NCI-H2029 treated with DMSO at 0.1 percent for 48 hours (cell line): Measurements from ENCODE around the gene KANK2.
"Not testable (repeated sequence)": the region's sequence is repeated elsewhere in the genome, so short reads cannot be mapped to it uniquely, and the experiment has no call there.

ENCODE experiments used
- DNase-seq: peaks from one replicate; lab custom pipeline; 2025; lab: John Stamatoyannopoulos, UW

KANK2 gene

DNA sequence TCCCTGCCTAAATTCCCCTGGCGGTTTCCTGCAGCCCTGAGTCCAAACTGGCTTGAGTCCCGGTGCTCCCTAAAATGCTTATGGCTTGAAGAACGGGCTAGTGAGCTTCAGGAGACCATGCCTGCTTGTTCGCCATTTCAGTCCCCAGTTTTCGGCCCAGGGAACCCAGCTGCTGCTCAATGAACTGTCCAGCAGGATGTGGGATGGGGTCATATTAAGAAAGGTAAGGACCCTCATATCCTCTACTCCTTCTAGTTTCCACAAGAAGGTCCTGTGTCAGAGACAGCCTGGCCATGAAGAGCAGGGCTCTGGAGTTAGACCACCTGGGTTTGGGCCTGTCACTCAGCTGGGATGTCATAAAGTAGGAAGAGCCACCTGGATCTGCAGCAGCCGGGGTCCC is 24.8 kb downstream of the KANK2 start:
- DNase-seq = no peak

DNA sequence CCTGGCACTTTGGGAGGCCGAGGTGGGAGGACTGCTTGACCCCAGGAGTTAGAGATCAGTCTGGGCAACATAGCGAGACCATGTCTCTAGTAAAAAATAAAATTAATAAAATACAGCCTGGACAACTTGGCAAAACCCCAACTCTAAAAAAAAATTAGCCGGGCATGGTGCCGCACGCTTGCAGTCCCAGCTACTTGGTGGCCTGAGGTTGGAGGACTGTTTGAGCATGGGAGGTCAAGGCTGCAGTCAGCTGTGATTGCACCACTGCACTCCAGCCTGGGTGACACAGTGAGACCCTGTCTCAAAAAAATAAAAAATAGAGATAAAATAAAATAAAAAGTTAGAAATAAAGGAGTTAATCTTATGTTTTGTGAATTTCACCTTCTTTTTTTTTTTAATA is 26.2 kb downstream of the KANK2 start:
- no peak for DNase-seq

DNA sequence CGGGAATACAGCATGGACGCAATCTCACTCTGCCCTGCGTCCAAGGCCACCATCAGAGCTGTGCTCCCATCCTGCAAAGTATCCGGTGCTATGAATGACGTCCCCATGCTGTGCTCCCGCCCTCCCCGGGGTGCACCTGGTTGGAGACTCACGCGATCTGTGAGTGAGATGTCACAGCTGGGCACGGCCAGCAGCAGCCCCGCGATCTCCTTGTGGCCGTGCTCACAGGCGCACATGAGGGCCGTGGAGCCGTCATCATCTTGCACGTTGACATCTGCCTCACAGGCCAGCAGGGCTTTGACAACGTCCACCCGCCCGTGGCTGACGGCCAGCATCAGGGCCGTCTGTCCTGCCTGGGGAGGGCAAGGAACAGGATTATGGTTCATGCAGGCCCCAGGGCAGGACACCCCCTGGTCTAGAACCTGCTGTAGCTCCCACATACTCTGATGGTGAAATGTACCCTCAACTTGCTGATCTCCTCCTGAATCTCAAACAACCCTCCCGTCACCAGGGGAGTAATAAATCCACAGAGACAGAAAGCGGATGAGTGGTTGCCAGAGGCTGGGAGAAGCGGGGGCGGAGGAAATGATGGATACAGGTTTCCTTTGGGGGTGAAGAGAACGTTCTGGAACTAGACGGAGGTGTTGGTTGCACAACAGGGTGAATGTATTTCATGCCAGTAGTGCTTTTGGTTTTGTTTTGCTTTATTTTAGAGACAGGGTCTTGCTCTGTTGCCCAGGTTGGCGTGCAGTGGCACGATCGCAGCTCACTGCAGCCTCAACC is 27.3 kb downstream of the KANK2 start:
- no peak for DNase-seq

DNA sequence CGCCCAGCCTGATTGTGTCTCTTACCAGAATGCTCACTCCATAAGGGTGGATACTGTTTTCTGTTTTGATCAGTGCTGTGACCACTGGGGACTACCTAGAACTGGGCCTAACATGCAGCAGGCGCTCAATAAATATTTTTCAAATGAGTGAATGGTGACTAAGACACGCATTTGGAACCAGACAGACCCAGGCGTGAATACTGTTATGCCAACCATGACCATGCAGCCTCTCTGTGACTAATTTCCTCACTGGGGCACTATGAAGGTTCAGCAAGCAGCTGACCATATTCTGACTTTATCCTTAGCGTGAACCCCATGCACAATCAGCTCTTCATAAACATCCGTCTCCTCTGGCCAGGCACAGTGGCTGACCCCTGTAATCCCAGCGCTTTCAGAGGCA is 28.8 kb downstream of the KANK2 start:
- no peak for DNase-seq

DNA sequence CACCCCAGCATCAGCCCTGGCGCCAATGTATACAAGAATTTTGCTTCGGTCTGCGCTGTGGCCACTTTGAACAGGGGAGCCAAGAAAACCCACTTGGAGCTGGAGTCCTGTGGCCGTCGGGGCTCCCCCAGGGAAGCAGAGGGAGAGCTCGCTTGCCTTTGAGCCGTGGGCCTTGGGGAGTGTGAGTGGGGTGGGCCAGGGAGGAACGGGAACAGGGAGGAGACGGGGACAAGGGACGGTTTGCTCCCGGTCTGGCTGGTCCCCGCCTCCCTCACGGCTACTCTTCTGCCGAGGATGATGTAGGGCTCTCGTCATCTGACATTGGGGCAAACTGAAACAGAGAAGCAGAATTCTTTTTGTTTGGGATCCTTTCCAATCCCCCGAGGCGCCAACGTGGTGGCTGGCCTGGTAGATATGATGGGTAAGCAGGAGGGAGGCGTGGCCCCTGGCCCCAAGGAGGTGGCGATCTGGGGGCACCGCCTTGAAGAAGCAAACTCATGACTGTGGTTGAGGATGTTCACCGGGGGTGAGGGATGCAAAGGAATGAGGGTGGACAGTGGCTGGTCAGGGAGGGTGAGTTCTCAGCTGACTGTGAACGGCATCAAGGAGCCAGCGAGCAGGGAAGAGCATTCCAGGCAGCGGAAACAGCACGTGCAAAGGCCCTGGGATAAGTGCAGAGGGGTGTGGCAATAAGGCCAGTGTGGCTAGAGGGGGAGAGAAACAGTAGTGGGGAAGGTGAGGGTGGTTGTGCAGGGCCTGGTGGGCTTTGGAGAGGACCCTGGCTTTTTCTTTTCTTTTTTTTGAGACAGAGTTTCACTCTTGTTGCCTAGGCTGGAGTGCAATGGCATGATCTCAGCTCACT is 30.8 kb downstream of the KANK2 start:
- DNase-seq = no peak

DNA sequence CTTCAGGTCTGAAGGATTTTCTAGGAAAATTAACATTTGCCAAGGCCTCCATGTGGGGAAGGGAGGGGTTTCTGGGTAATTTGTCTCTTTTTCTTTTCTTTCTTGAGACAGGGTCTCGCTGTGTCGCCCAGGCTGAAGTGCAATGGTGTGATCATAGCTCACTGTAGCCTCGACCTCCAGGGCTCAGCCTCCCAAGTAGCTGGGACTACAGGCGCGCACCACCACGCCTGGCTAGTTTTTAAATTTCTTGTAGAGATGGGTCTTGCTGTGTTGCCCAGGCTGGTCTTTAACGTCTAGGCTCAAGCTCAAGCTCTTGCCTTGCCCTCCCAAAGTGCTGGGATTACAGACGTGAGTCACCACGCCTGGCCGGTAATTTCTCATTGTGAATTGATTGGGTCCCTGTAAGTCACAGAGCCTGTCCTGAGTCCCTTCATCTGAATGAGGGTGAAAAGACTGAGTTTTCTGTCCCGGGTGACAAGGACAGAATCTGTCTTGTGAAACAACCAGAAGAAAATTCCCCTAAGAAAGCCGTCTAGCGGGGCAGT is 31.8 kb downstream of the KANK2 start:
- DNase-seq = no peak

DNA sequence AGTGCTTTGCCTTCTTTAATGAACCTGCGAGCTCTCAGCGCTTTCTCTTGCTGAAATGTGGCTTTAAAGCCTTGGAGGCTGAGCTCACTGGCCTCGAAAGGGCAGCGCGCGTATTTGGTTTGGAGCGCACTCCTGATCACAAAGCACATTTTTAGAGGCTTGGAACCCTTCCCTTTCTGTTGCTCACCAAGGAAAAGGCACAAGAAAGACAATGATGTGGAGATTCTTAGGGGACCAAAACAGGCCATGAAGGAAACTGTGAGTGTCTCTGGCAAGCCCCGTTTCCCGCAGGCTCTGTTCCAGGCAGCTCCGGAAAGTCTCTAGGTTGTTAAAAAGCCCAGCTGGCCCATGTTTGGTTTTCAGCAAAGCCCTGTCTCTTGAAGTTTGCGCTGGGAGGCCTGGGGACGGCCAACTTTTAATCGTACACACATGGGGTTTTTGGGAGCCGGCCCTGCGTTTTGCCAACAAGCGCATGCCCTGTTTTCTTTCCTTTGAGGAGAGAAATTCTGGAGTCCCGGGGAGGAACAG is 32.4 kb downstream of the KANK2 start:
- DNase-seq = no peak

DNA sequence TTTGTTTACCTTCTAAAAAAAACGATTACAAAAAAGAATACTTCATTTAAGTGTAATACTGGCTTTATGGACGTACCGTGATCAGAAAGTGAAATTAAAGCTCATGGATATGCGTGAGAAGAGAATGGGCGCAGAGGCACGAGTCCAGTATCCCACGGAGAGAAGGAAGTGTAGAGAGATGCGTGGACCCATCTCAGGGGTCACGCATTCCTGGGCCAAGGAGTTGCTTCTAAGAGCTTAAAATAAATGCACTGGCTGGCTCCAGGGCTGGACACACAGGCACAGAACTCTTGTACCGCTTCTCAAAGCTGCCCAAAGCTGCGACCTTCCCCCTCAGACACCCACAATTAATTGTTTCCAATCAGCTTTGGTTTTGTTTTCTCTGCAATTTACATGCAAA is 33.0 kb downstream of the KANK2 start:
- no peak for DNase-seq

DNA sequence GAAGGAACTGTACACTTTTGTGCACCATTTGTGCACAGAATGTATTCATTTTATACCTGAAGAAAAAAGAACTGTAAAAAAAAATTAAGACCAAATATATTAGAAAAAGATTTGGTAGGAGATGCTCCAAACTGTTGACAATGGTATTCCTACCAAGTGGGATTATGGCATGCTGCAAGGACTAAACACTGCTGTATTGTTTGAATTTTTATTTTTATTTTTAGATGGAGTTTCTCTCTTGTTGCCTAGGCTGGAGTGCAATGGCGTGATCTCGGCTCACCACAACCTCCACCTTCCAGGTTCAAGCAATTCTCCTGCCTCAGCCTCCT is 36.9 kb downstream of the KANK2 start:
- not testable (repeated sequence) for DNase-seq

DNA sequence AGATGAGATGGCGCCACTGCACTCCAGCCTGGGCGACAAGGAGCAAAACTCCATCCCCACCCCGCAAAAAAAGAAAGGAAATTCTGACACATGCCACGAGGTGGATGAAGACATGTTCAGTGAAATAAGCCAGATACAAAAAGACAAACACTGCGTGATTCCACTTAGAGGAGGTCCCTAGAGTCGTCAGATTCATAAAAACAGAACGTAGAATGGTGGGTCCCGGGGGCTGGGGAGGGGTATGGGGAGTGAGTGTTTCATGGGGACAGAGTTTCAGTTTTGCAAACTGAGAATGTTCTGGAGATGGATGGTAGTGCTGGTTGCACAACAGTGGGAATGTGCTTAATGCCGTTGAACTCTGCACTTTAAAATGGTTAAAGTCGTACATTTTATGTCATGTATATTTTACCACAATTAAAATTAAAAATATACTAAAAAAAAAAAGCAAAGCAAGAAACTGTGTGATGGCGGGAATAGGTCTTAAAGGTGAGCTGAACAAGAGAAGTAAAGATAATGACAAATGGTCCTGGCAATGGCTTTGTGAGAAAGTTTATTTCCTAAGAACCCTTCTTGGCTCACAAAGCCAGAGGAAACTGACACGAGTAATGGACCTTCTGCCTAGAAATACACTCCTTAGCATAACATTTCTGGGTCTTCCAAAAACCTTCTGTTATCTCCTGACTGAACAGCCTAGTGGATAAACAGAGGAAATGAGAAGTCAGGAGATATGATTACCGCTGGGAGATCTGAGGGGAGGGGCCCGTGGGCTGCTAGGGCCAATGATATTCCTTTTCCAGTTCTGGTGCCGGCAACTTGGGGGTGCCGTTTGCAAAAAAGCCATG is 37.5 kb downstream of the KANK2 start:
- no peak for DNase-seq

DNA sequence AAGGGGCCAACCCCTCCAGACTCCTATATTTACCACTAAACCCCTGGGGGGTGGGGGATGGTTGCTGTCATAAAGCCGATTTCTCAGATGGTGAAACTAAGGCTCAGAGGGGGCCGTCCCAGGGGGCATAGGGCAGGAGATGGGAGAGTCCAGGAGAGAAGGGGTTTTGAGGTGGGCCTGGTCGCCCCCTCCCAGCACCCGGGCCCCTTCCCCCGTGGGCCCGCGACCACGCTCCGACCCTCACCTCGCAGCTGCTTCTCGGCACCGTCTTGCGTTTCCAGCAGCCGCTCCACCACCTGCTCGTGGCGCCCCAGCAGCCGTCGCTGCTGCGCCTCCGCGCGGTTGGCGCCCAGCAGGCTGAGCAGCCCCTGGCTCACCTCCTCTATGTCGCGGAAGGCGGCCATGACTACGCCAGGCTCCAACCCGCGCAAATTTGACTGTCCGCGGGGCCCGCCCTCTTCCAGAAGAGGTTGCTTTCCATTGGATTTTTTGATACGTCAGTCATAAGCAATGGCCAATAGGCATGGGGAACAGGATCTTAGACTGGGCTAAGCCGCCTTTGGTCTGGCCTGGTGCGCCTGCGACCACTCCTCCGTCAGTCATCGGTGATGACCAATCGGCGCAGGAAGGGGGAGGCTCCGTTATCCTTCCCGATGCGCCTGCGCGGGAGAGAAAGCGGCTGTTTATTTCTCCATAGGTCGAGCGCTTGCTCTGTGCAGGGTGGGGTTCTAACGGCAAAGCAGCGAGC is 41.8 kb downstream of the KANK2 start, which contains the start of gene SPC24:
TSS of gene SPC24 (minus strand) at position 410 of the 748 bp plus-strand sequence. CDS start at position 404, 6 bp downstream.
- DNase-seq = peak; percentile 94

DNA sequence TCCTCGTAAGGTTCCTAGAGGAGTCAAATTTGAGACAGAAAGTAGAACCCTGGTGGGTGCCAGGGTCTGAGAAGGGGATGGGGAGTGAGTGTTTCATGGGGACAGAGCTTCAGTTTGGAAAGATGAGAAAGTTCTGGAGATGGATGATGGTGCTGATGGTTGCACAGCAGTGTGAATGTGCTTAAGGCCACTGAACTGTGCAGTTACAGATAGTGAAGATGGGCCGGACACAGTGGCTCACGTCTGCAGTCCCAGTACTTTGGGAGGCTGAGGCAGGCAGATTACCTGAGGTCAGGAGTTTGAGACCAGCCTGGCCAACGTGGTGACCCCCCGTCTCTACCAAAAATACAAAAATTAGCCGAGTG is 42.7 kb downstream of the KANK2 start:
- no peak for DNase-seq

DNA sequence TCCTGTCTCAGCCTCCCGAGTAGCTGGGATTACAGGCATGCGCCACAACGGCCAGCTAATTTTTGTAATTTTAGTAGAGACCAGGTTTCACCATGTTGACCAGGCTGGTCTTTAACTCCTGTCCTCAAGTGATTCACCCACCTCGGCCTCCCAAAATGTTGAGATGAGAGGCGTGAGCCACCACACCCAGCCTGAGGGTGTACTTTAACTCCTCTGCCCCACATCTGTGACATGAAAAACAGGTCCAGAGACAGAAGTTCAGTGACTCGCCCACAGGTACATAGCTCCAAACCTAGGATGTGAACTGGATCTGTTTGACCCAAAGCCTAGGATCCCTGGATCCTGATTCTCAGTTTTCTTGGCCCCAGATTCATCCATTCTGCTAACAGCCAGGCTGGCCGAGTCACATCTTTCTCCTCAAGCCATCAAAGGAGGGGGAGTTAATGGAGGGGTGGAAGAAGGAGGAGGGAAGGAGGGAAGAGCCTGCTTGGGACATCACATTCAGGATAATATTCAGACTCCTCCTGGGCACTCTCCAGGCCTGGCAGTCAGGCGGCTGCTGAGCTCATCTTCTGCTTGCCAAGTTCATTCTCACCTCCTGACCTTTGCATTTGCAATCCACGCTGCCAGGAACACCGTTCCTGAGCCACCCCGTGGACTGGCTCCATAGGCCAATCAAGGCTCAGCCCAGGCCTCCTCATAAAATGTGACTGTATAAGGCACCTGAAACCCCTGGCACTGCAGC is 44.9 kb downstream of the KANK2 start:
- no peak for DNase-seq

DNA sequence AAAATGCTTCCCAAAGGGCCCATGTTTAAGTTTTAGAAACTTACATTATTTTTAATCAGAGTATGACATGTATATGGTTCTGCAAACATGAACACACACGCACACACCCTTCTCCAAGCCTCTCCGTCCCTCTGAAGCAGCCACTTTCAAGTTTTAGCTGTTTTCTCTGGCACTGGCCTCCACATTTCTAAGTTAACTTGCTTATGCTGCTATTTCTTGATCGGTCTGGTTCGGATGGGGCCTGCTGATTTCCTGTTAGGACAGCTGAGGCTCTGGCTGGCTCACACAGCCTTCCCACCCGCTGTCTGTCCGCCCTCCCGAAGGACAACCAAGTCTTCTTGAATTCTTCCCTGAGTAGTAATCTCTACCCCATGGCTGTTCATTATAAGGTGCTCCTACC is 46.2 kb downstream of the KANK2 start:
- no peak for DNase-seq

DNA sequence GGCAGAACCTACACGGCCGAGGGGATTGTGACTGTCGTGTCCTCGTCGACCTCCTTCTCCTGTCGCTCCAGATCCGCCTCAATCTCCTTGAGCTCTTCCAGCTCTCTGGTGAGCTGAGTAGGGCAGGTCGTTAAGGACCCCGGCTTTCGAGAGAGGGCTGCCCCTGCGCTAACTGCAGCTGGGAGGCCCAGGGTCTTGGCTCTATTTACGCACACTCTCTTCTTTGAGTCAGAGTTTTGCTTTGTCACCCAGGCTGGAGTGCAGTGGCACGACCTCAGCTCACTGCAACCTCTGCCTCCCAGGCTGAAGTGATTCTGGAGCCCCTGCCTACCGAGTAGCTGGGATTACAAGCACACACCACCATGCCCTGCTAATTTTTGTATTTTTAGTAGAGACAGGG is 49.3 kb downstream of the KANK2 start:
- no peak for DNase-seq

DNA sequence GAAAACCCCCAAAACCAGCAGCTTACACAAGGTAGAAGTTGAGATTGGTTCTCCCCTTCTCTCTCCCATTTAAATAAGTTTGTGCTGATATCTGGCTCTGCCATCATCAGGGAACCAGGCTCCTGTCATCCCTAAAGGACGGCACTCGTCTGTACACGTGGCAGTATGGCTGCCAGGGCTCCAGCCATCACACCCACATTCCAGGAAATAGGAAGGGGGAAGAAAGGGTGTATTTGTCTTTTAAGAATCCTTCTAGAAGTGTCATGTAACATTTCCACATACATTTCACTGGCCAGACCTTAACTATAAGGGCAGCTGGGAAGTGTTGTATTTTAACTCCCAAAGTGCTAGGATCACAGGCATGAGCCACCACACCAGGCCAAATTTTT is 51.8 kb downstream of the KANK2 start:
- DNase-seq = no peak

DNA sequence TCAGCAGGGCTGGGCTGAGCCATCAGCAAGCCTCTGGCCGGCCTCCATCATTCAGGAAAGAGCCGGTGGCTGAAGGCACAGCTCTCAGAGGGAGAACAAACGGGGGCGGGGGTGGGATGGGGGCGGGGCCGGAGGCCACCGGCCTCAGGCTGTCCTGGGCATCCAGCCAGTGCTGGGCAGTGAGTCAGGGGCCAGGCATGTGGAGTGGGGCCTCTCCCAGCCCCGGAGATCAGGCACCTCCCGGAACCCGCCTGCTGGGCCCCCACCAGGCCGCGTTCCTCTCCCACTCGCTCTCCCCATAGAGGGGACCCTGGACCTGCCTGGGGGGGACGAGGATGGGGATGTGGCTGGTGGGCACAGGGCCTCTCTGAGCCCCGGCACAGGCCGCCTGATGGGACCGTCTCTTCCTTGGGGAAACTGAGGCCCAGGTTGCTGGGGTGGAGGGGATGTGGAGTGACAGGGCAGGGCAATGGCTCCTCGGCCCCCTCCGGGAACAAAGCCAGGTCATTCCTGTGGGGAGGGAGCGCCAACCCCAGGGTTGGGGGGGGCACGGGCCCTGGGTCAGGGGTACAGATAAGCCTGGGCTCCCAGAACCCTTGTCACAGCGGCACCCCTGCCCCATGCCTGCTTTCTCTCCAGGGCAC is 54.7 kb downstream of the KANK2 start:
- DNase-seq = peak; percentile 35

DNA sequence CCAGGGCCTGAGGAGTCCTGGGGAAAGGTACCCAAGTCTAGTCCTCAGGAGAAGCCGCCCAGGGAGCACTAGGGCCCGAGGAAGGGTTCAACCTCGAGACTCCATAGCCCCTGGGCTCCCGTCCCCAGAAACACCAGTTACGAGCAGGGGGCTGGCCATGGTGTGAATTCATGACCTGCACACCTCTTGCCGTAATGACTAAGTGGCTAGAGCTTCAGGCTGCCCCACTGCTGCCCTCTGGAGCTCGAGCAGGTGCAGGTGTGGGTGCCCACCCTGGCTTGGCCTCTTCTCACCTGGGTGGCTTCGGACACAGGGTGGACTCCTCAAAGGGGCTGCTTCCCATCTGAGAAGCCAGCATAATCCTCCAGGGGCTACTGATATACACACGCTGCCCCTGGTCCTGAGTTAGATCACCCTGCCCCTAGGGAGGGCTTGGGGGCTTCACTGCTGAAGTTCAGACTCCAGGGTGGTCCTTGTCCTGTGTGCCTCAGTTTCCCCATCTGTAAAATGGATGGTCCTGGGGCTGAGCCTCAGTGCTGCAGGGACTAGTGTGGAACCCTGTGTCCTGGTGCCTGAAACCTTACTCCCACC is 55.3 kb downstream of the KANK2 start:
- DNase-seq = no peak

DNA sequence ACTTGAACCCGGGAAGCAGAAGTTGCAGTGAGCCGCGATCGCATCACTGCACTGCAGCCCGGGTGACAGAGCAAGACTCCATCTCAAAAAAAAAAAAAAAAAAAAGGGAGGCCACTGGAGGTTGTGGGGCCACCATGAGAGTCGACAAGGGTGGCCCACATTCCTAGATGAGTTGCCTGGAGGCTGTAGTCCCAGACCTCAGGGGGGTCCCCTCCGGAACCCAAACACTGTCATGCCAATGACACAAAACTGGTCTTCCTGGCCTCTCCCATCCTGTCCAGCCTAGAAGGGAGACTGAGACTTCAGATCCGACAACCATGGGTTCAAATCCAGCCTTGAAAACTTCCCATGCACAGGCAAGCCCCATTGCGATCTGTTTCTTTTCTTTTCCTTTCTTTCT is 56.4 kb downstream of the KANK2 start:
- DNase-seq = no peak
